GM19023 (cell line): ENCODE data around the gene RNF141.

ENCODE experiments used
- ATAC-seq: cut with Tn5 transposase; IDR thresholded peaks from one replicate; pipeline ENCODE4 v1.9.1; 2021; ENCODE audit warnings: mild to moderate bottlenecking, moderate library complexity; ENCODE audit not compliant: unreplicated experiment

Gene RNF141

GRCh38 chr11:10561947-10562346 lies 21.0 kb upstream of the RNF141 start:
- no peak for ATAC-seq

DNA sequence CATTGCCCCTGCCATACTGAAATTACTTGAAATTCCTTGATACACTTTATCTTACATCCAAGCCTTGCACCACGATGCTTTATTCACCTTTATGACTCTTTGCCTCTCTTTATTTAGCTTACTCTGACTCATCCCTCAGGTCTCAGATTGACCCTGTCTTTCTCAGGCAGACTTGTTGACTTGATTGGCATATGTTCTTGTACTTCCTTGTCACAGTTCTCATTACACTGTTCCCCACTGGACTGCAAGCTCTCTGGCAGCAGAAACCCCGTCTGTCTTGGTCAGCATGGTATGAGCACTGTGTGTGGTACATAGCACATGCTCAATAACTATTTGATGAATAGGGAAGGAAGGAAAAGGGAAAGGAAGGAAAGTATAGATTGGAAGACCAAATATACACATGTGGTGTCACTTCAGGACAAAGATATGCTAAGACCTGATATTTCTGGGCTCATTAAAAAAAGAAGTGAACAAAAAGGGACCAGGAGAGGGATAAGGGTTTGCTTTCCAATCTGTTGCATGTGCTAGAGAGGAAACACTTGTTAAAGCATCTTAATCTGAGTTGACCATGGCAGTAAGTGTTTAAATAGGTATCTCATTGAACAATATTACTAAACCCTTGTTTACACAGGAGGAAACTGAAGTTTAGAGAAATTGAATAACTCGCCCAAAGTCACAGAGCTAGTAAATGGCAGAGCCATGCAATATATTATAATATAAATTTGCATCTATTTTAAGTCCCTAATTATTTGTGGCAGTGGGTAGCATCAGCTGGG lies 20.2 kb upstream of the RNF141 start:
- no peak for ATAC-seq

- no peak for ATAC-seq
These were observed 17.3 kb upstream of the RNF141 start for GRCh38 chr11:10558288-10558687.

DNA sequence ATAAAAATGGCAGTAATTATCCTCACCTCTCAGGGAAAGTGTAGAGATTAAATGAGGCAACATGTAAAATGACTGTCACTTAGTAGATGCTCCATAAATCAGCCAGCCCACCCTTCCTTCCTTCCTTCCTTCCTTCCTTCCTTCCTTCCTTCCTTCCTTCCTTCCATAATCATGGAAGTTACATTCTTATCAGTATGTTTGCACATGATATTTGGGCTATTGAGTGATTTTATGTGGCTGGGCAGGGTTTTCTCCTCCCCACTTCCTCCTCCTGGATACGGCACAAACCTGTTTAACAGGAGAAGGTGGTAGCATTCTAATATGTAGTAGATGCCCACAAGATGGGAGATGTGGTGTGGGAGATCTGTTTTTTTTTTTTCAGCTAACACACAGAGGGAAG lies 15.6 kb upstream of the RNF141 start:
- ATAC-seq = no peak

DNA sequence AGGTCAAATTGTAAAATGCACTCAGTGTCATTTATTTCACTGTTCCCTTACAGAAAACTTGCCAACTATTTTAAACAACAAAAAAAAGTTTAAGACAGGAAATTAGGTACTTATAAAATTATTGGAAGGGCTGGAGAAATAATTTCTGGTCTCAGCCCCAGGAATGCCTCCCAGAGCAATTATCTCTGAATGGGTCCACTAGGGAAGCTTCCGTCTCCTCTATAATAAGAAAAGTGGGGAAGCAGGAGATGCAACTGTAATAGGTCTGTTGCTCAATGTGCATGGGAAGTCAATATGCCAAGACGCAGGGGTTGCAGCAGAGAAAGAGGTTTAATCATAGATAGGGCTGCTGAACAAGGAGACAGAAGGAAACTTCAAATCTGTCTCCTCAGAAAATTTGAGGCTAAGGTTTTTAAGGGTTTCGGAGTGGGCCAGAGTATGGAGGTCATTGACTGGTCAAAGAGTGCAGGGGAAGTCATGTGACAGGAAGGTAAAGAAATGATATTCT lies 10.9 kb upstream of the RNF141 start:
- ATAC-seq = no peak

DNA sequence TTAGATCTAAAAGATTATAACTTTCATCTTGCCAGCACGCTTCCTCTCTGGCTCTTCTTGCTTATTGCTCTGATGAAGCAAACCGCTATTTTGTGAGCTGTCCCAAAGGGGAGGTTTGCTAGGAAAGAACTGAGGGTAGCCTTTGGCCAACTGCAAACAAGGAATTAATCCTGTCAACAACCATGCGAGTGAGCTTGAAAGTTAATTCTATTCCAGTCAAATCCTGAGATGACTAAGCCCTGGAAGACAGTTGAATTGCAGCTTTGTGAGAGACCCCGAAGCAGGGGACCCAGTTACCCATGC lies 10.3 kb upstream of the RNF141 start:
- no peak for ATAC-seq

GRCh38 chr11:10550503-10551289 lies 9.7 kb upstream of the RNF141 start:
- no peak for ATAC-seq

DNA sequence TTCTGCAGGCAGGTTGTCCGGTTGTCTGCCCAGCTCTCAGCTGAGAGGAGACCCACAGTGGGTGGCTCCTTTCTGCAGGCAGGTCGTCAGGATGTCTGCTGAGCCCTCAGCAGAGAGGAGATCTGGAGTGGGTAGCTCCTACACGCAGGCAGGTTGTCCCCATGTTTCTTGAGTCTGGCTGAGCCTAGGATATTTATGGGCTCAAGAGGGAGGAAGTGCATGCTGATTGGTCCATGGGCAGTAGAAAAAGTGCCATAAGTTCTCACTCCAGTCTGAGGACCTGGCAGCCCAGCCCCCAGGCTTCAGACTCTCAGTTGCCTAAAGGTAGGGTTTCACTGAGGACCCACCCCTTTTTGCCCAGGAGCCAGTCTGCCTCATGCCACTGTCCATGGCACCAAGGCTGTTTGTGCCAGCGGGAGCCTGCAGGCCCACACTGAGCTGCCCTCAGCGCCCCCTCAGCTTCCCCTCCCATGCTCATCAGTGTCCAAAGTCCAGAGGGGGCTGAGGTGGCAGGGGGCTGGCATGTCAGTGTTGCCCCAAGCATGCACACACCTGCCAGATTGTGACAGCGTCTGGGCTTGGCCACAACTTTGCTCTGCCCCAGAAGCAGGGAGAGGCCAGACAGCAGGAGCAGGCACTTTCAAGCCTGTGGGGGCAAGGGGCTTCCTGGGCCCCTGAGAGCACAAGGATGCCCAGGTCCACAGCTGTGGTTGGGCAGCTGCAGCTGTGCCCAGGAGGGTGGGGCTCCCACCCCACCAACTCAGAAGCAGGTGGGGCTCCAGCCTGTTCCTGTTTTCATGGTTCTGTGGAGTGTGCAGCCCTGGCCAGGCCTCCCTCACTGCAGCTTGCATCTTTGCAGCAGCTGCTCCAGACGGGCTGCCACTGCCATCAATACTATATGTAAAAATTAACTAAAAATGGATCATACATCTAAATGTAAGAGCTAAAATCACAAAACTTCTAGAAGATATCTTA lies 3.8 kb upstream of the RNF141 start:
- ATAC-seq = no peak

DNA sequence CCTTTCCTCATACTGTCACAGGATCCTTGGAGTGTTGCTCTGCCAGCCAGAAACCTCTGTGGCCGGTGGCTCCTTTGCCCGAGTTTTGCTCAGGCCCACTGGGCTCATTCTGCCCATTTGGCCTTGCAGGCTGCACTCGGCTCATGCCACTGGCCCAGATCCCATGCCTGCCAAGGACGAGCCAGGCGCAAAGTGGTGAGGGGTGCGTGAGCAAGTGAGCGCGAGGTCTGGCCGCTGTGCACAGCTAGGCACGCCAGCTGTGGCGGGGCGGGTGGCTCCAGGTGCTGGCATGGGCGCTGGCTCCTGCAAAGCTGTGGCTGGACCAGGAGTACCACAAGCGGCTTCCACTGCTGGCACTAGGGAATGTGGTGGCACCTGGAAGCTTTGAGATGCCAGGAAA lies 2.8 kb upstream of the RNF141 start:
- ATAC-seq = no peak

GRCh38 chr11:10542776-10543175 lies 1.8 kb upstream of the RNF141 start:
- ATAC-seq = no peak

GRCh38 chr11:10541561-10541930 lies 559 bp upstream of the RNF141 start:
- ATAC-seq = no peak

DNA sequence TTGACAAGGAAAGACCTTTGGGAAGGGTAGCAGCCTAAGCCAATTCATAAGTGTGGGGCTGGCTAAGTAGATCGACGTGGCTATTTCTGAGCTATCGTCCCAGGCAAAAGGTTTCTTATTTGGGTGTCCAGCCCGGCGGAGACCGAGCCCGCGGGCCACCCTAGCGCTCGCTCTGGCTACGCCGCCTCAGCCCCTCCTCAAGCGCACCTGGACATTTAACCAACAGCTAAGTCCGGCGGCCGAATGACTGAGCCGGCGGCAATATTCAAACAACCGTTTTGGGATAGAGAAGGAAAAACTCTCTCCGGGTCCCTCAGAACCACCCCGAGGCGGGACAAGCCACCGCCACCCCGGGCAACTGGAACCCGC lies 457 bp downstream of the RNF141 start:
- ATAC-seq = peak; percentile 38

DNA sequence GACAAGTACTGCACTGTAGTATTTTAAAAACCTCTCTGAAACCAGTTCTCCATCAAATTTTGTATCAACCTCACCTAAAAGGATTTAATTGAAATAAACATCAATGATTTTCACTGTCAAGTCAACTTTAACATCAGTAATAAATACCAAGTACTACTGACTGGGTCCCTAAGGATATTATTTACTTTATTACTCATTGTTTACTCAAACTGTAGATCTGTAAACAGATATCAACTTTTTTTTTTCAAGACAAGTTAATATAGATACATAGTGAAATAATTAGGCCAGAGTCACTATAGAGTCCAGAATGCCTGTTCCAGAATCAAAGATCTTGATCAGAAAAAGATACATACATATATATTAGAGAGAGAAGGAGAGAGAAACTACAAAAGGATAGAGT lies 1.6 kb downstream of the RNF141 start:
- no peak for ATAC-seq

GRCh38 chr11:10538924-10539323 lies 2.1 kb downstream of the RNF141 start:
- no peak for ATAC-seq

DNA sequence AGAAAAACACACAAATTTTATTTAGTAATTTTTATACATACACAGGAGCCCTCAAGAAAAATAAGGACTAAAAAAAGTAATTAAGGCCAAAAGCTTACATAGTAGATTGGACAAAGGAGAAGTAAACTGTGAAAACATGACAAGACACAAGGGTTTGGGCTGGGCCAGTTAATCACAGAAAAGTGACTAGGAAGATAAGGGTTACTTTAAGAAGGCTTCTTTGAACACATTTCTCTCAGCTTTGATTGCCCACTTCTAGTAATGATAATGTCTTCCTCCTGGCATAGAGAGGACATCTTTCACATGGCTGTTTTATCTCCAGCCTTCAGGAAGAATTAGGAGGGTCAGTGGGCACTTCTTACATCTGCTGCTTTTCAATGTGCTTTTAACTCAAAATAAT lies 3.4 kb downstream of the RNF141 start:
- ATAC-seq = no peak

DNA sequence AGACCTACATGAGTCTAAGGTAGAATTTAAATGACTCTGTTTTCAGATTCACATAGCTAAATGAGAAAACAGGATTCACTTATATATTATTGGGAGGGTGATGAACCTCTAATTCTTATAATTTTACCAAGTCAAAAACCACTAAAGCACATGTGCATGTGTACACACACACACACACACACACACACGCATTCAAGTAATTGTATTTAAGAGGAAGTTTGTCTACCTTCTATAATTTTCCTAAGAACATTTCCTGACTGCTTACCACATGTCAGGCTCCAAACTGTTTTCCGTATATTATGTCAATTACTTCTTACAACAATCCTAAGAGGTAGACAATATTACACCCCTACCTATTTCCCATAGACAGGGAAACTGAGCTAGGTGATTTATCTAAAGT lies 6.7 kb downstream of the RNF141 start:
- no peak for ATAC-seq

GRCh38 chr11:10533323-10533722 lies 7.7 kb downstream of the RNF141 start:
- ATAC-seq = no peak

DNA sequence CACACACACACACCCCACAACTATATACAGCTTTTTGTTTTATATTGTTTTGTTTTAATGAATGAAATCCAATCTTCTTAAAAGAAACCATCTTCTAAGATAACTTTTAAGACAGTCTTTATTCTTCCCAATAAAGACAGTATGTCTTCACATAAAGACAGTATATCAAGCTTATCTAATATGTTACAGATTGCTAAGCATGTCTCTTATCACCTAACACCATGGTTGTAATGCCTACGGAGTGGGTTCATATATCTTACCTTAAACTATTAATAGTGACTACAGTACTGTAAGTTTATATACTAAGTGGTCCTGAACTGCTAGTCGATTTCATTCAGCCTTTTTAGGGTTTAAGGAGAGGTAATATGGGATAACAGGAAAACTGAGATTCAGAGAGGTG lies 8.5 kb downstream of the RNF141 start:
- no peak for ATAC-seq

- no peak for ATAC-seq
These were observed 11.7 kb downstream of the RNF141 start for GRCh38 chr11:10529279-10529678.

DNA sequence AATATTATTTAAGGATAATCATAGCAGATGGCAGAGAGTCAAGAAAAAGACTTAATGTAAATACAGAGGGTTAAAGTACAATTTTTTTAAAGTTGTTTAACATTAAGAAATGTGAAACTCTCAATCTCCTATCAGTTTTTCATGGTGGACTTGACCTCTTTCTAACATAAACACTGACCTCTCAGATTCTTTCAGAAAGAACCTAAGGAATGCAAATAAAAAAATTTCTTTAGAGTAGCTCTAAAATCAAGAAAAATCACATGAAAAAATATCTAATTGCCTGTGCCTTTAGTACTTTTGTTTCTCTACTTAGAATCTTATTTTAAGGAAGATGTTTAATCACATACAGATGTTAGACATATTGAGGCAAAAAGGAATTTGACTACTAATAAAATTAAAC lies 12.9 kb downstream of the RNF141 start:
- no peak for ATAC-seq
